H7 (cell line): Measurements from ENCODE around the gene SGCD. TPM values are rescaled to one million over a fixed set of nuclear protein-coding genes. Genes with fewer than 3 reads are reported as not detected.

Experiments
- DNase-seq: peaks from one replicate; pipeline ENCODE4 v3.0.0; 2012
- H3K27me3 ChIP-seq: 2 replicates; pipeline ENCODE4 v1.6.0; 2011; ENCODE audit warnings: mild to moderate bottlenecking, low read length; ENCODE audit not compliant: control insufficient read depth, insufficient read depth
- H3K36me3 ChIP-seq: replicated peaks from 2 replicates; pipeline ENCODE4 v1.5.1; 2011; ENCODE audit warnings: low read length; ENCODE audit not compliant: control insufficient read depth, insufficient read depth
- H3K4me3 ChIP-seq: 2 replicates; pipeline ENCODE4 v1.5.1; 2011; ENCODE audit warnings: low read depth, mild to moderate bottlenecking, control low read depth, low read length, moderate library complexity; ENCODE audit not compliant: insufficient read depth
- total RNA-seq: library from RNA; depleted of rRNA; stranded (reverse); fragments of >200 nt; shearing (Covaris generic); gene quantifications from 2 replicates; pipeline ENCODE4 v1.2.3, GENCODE V29; 2014

The SGCD gene
- total RNA-seq, 1 experiment from 2014 or later, result not detected

- no peaks in the 10 kb centered on the region for H3K36me3 ChIP-seq
- DNase-seq, result no peak
- no peaks in the 10 kb centered on the region for H3K27me3 ChIP-seq
- H3K4me3 ChIP-seq, result no peak overlapping the region
These were observed 53.9 kb downstream of the SGCD start for GRCh38 chr5:156380848-156381247.

DNA sequence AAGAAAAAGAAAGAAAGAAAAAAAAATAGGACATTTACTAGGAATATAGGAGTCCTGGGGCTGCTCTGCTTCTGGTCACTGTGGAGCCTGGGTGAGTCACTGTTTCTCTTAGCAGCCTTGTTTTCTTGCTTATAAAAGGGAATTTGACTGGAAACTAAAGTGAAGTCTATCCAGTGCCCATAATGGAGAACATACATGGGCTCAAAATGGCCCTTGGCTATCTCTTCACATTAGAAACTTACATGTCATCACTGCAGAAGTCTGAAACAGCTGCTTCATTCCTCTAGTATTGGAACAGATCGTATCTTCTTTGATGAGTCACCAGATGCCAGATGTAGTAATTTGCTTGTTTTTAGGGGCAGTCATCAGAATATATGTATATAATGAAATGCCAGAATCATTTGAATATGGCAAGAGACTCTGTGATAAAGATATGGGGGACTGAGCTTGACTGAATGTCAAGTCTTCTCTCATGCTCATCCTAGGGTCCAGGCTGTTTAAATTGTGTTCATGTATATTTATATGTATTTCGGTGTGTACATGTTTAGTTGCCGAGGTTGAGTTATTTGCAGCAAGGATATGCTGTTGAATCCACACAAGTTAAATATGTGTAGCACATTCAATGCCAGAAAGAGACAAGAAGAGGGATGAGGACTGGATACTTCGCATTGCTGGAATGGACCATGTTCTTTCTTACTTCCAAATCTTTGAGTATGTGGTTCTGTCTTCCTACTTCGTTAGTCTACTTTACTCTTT lies 56.7 kb downstream of the SGCD start:
- Histone ChIP-seq H3K27me3 (no peaks in the 10 kb centered on the region), H3K4me3 (no peak overlapping the region), H3K36me3 (no peaks in the 10 kb centered on the region)
- DNase-seq, result no peak

- no peak overlapping the region for H3K4me3 ChIP-seq
- H3K27me3 ChIP-seq, result no peaks in the 10 kb centered on the region
- DNase-seq, result no peak
- no peaks in the 10 kb centered on the region for H3K36me3 ChIP-seq
These were observed 58.5 kb downstream of the SGCD start for GRCh38 chr5:156385416-156385815.

DNA sequence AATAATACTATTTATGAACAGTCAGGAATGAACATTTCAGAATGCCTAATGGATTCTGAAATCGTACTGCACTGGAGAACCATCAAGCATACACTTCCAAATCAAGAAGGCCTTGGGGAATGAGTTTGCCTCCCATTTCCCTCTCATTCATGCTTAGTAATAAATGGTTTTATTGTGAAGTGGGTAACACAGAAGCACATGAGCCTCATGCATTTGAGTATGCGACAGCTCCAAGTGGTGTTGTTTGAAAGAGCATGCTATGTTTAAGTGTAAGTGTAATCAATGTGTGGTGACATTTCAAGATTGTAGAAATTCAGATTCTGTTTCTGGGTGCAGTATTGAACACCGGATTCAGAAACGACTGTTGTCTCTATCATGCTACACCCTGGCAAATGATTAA lies 60.0 kb downstream of the SGCD start:
- Histone ChIP-seq H3K4me3 (no peak overlapping the region), H3K27me3 (no peaks in the 10 kb centered on the region), H3K36me3 (no peaks in the 10 kb centered on the region)
- no peak for DNase-seq

DNA sequence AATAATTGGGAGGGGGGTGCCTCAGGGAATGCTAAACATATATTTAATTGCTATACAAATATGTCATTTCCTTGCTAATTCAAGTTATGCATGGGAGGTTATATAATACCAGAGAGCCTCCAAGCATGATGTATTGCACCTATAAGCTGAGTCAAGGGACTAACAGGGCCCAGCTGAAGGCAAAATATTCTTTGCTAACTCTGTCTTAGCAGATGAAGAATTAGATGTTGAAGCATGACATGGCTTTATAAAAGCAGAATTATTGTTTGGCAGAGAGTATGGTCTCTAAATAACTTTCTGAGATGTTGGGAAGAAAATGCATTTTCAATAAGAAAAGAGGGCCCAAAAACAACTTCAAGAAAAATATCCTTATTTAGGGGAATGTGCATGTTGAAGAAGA lies 60.4 kb downstream of the SGCD start:
- DNase-seq, result no peak
- Histone ChIP-seq H3K36me3 (no peaks in the 10 kb centered on the region), H3K4me3 (no peak overlapping the region), H3K27me3 (no peaks in the 10 kb centered on the region)

- H3K36me3 ChIP-seq, result no peaks in the 10 kb centered on the region
- no peak for DNase-seq
These were observed 61.3 kb downstream of the SGCD start for GRCh38 chr5:156388233-156388632.

DNA sequence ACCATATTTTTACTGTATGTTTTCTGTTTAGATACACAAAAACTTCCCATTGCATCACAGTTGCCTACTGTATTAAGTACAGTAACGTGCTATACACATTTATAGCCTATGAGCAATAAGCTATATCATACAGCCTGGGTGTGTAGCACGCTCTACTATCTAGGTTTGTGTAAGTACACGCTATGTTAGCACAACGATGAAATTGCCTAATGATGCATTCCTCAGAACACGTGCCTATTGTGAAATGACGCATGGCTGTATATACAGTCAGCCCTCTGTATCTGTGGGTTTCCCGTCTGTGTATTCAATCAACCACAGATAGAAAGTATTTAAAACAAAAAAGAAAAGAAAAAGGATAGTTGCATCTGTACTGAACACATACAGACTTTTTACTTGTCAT lies 64.2 kb downstream of the SGCD start:
- Histone ChIP-seq H3K27me3 (no peaks in the 10 kb centered on the region), H3K4me3 (no peak overlapping the region), H3K36me3 (no peaks in the 10 kb centered on the region)
- DNase-seq, result no peak

More at GRCh38 chr5:156388233-156388632, 61.3 kb downstream of the SGCD start:
- H3K4me3 ChIP-seq, result no peak overlapping the region
- H3K27me3 ChIP-seq, result no peaks in the 10 kb centered on the region

GRCh38 chr5:156393980-156394379 lies 67.0 kb downstream of the SGCD start:
- no peak overlapping the region for H3K4me3 ChIP-seq
- no peaks in the 10 kb centered on the region for H3K27me3 ChIP-seq
- no peaks in the 10 kb centered on the region for H3K36me3 ChIP-seq
- DNase-seq, result no peak

DNA sequence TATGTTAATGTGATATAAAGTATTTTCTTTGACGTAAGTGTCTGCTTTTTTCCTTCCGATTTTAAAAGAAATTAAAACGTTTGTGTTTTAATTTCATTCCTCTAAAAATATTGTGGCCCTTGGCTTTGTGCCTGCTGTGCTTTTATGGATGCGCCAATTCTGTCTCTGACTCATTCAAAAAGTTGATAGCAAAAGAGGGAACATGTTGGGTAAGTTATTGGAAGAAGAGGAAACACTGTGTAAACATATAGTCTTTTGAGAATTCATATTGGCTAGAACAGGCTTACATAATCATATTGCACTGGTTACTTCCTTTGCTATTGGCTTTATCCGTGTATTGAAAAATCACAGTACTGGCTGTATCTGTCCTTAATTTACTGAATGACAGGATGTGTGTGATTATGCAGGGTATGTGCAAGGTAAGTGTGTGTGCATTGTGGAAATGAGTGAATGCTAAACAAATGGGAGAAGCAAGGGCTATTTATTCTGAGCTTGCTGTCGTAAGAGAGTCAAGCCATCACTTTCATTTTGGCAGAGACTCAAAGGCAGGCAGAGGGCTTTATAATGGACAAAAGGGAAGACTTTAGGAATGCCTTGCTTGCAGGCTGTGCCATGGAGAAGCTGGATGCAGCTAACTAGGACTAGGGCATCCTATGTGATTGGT lies 67.8 kb downstream of the SGCD start:
- DNase-seq, result no peak
- Histone ChIP-seq H3K27me3 (no peaks in the 10 kb centered on the region), H3K4me3 (no peak overlapping the region), H3K36me3 (no peaks in the 10 kb centered on the region)

DNA sequence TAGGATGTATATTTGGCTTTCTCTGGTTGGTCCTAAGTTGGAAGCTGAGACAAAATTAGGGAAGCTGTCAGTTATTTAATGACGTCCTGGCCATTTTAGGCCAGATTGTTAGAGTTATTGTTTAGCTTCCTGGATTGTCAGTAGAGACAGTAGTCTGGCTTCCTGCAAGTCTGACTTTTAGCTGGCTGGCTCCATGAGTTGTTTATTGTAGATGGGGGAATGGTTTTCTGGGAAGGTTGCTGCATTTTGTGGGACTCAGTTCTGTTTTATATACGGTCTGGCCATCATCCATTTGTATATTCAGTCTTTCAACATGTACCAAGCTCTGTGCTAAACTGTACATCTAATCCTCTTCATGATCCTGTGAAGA lies 68.3 kb downstream of the SGCD start:
- H3K36me3 ChIP-seq, result no peaks in the 10 kb centered on the region
- DNase-seq, result no peak
- H3K4me3 ChIP-seq, result no peak overlapping the region
- H3K27me3 ChIP-seq, result no peaks in the 10 kb centered on the region

- DNase-seq, result no peak
- no peak overlapping the region for H3K4me3 ChIP-seq
These were observed 69.3 kb downstream of the SGCD start for GRCh38 chr5:156396063-156396829.

GRCh38 chr5:156396830-156397081 lies 69.8 kb downstream of the SGCD start:
- Histone ChIP-seq H3K27me3 (no peaks in the 10 kb centered on the region), H3K36me3 (no peaks in the 10 kb centered on the region), H3K4me3 (no peak overlapping the region)
- no peak for DNase-seq

More at GRCh38 chr5:156396063-156396829, 69.3 kb downstream of the SGCD start:
- Histone ChIP-seq H3K27me3 (no peaks in the 10 kb centered on the region), H3K36me3 (no peaks in the 10 kb centered on the region)

DNA sequence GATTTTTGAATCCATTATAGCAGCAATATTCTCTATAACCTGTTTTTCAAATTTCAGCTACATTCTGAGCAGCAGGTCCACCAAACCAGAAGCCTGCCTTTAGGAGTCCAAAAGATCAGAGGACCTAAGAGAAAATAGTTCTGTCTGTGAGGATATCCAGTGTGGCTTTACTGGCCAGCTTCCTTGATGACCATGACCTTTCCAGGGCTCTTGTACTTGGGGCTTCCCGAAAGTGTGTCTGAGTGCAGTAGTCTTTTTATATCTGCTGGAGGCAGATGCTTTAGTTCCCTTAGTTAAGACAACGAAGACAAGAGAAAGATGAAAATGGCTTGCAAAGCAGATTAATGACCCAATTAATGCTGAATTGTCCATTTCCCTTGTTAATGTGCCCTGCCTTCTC lies 72.4 kb downstream of the SGCD start:
- H3K4me3 ChIP-seq, result no peak overlapping the region
- no peak for DNase-seq
- H3K36me3 ChIP-seq, result no peaks in the 10 kb centered on the region
- H3K27me3 ChIP-seq, result no peaks in the 10 kb centered on the region

GRCh38 chr5:156400231-156400986 lies 73.4 kb downstream of the SGCD start:
- DNase-seq, result no peak
- no peak overlapping the region for H3K4me3 ChIP-seq
- H3K27me3 ChIP-seq, result no peaks in the 10 kb centered on the region
- H3K36me3 ChIP-seq, result no peaks in the 10 kb centered on the region
